GM18517 (cell line): Measurements from ENCODE around the gene SPINK1.
"Not testable (repeated sequence)": the region's sequence is repeated elsewhere in the genome, so short reads cannot be mapped to it uniquely, and the experiment has no call there.

ENCODE experiments used
- ATAC-seq: cut with Tn5 transposase; IDR thresholded peaks from one replicate; pipeline ENCODE4 v1.9.1; 2021; ENCODE audit warnings: mild to moderate bottlenecking, moderate library complexity; ENCODE audit not compliant: unreplicated experiment

Gene SPINK1

GRCh38 chr5:147854894-147855773 lies 23.7 kb upstream of the SPINK1 start:
- ATAC-seq: no peak

- no peak for ATAC-seq
Observed at GRCh38 chr5:147854331-147854730, 22.9 kb upstream of the SPINK1 start.

GRCh38 chr5:147853372-147853987 lies 22.0 kb upstream of the SPINK1 start:
- no peak for ATAC-seq

GRCh38 chr5:147852365-147852764 lies 20.9 kb upstream of the SPINK1 start:
- ATAC-seq: no peak

- ATAC-seq: no peak
Observed at GRCh38 chr5:147851578-147851977, 20.1 kb upstream of the SPINK1 start.

- ATAC-seq: no peak
Observed at GRCh38 chr5:147849226-147849625, 17.8 kb upstream of the SPINK1 start.

GRCh38 chr5:147845618-147846017 lies 14.1 kb upstream of the SPINK1 start:
- ATAC-seq: no peak

- ATAC-seq: no peak
Observed at GRCh38 chr5:147844846-147845245, 13.4 kb upstream of the SPINK1 start.

GRCh38 chr5:147842869-147843268 lies 11.4 kb upstream of the SPINK1 start:
- ATAC-seq: no peak

GRCh38 chr5:147836439-147836838 lies 5.0 kb upstream of the SPINK1 start:
- no peak for ATAC-seq

GRCh38 chr5:147835386-147835798 lies 3.9 kb upstream of the SPINK1 start:
- ATAC-seq: no peak

GRCh38 chr5:147832541-147832940 lies 1.1 kb upstream of the SPINK1 start:
- ATAC-seq: no peak

GRCh38 chr5:147830035-147830434 lies 1.4 kb downstream of the SPINK1 start:
- ATAC-seq: no peak

GRCh38 chr5:147827017-147827416 lies 4.5 kb downstream of the SPINK1 start:
- ATAC-seq: not testable (repeated sequence)

- no peak for ATAC-seq
Observed at GRCh38 chr5:147826361-147826760, 5.1 kb downstream of the SPINK1 start.

GRCh38 chr5:147822686-147823491 lies 8.6 kb downstream of the SPINK1 start:
- ATAC-seq: peak; percentile 91

- not testable (repeated sequence) for ATAC-seq
Observed at GRCh38 chr5:147822222-147822621, 9.2 kb downstream of the SPINK1 start.

- ATAC-seq: no peak
Observed at GRCh38 chr5:147821766-147822165, 9.7 kb downstream of the SPINK1 start.

GRCh38 chr5:147819261-147819770 lies 12.2 kb downstream of the SPINK1 start:
- ATAC-seq: no peak

GRCh38 chr5:147818290-147818689 lies 13.2 kb downstream of the SPINK1 start:
- no peak for ATAC-seq

GRCh38 chr5:147813696-147814095 lies 17.8 kb downstream of the SPINK1 start:
- no peak for ATAC-seq
